Pancreas (tissue), 8 donors: ENCODE data around the gene NPIPB13. TPM values are rescaled to one million over a fixed set of nuclear protein-coding genes. Genes with fewer than 3 reads are reported as not detected.

Source experiments
- polyA plus RNA-seq, 2 donors: library from polyadenylated mRNA; stranded (reverse); fragments of 200-250 nt; gene quantifications; one replicate each; pipeline ENCODE4 v1.2.3, GENCODE V29; 2013
- total RNA-seq, 6 donors: library from RNA; stranded (reverse); fragmentation: NEBNext Ultra II Directional in 4 of 6; extraction: Animal tissue kit (Norgen Biotek cat#: 25700) in 4 of 6; gene quantifications; one replicate each; pipeline versions ENCODE4 v1.2.1 to v1.2.4, GENCODE V29; 2021 to 2023
- donor health status: healthy with polysubstance abuse.
- donor health status: DM: no; HTN: no; CAD: no; lungs with moderate emphysema.
- donor health status: DM: no; HTN: no; CAD: no.
- donor health status: Bipolar disorder and iron deficiency.
- donor health status: DM: yes; HTN: yes; CAD: no.
- donor health status: DM: no; HTN: no; CAD: no.
- donor health status: DM: no; HTN: no; CAD: no.
- donor health status: DM: yes; HTN: yes; CAD: no.

The NPIPB13 gene
- total and polyA plus RNA-seq, 8 donors, result 0.70 to 14.4 (median 6.5) TPM

Other genes with a start within 250 kb of the NPIPB13 start
- 1 to 10 TPM in 1 of 6 donors, under 1 TPM in 5; 0.19 to 1.9 (median 0.40) TPM for gene DOC2A, start 237.5 kb downstream of the NPIPB13 start, total RNA-seq
- gene DOC2A, start 237.5 kb downstream of the NPIPB13 start, polyA plus RNA-seq, result 1 to 10 TPM; 2.6 to 4.4 TPM
- gene C16orf92, start 225.3 kb downstream of the NPIPB13 start, total RNA-seq, result not detected
- gene C16orf92, start 225.3 kb downstream of the NPIPB13 start, polyA plus RNA-seq, result not detected
- gene TLCD3B, start 217.2 kb downstream of the NPIPB13 start, total RNA-seq, result under 1 TPM in 3 of 6 donors, not detected in 3; 0.20 to 0.28 (median 0.24) TPM
- gene TLCD3B, start 217.2 kb downstream of the NPIPB13 start, polyA plus RNA-seq, result 1 to 10 TPM in 1 of 2 donors, under 1 TPM in 1; 0.95 to 2.1 TPM
- 100 to 1,000 TPM; 234 to 425 (median 329) TPM for gene ALDOA, start 182.7 kb downstream of the NPIPB13 start, total RNA-seq
- 100 to 1,000 TPM; 304 to 349 TPM for gene ALDOA, start 182.7 kb downstream of the NPIPB13 start, polyA plus RNA-seq
- gene PPP4C, start 172.5 kb downstream of the NPIPB13 start, total RNA-seq, result 10 to 100 TPM; 21.7 to 43.2 (median 27.1) TPM
- gene PPP4C, start 172.5 kb downstream of the NPIPB13 start, polyA plus RNA-seq, result 10 to 100 TPM; 47.2 to 53.7 TPM
- gene TBX6, start 156.6 kb downstream of the NPIPB13 start, total RNA-seq, result 1 to 10 TPM; 1.3 to 3.0 (median 1.7) TPM
- gene TBX6, start 156.6 kb downstream of the NPIPB13 start, polyA plus RNA-seq, result 1 to 10 TPM; 2.3 to 3.6 TPM
- 10 to 100 TPM; 18.6 to 57.1 (median 35.5) TPM for gene YPEL3, start 152.3 kb downstream of the NPIPB13 start, total RNA-seq
- 100 to 1,000 TPM; 127 to 134 TPM for gene YPEL3, start 152.3 kb downstream of the NPIPB13 start, polyA plus RNA-seq
- gene GDPD3, start 134.9 kb downstream of the NPIPB13 start, total RNA-seq, result 1 to 10 TPM in 4 of 6 donors, under 1 TPM in 2; 0.41 to 3.5 (median 1.3) TPM
- 1 to 10 TPM; 3.6 to 7.4 TPM for gene GDPD3, start 134.9 kb downstream of the NPIPB13 start, polyA plus RNA-seq
- 10 to 100 TPM; 19.8 to 34.1 (median 22.8) TPM for gene MAPK3, start 125.3 kb downstream of the NPIPB13 start, total RNA-seq
- gene MAPK3, start 125.3 kb downstream of the NPIPB13 start, polyA plus RNA-seq, result 10 to 100 TPM; 24.4 to 38.2 TPM
- gene CORO1A, start 64.9 kb downstream of the NPIPB13 start, total RNA-seq, result 10 to 100 TPM in 3 of 6 donors, 1 to 10 TPM in 3; 2.1 to 26.4 (median 9.7) TPM
- 10 to 100 TPM; 12.2 to 14.9 TPM for gene CORO1A, start 64.9 kb downstream of the NPIPB13 start, polyA plus RNA-seq
- 10 to 100 TPM; 17.3 to 39.1 (median 30.6) TPM for gene BOLA2B, start 54.8 kb downstream of the NPIPB13 start, total RNA-seq
- 100 to 1,000 TPM in 1 of 2 donors, 10 to 100 TPM in 1; 77.2 to 138 TPM for gene BOLA2B, start 54.8 kb downstream of the NPIPB13 start, polyA plus RNA-seq
- gene SLX1A, start 54.6 kb downstream of the NPIPB13 start, total RNA-seq, result 10 to 100 TPM in 4 of 6 donors, 1 to 10 TPM in 2; 9.0 to 25.0 (median 14.0) TPM
- 10 to 100 TPM; 61.8 to 63.8 TPM for gene SLX1A, start 54.6 kb downstream of the NPIPB13 start, polyA plus RNA-seq
- gene SULT1A3, start 49.2 kb downstream of the NPIPB13 start, total RNA-seq, result 10 to 100 TPM in 1 of 6 donors, 1 to 10 TPM in 5; 1.0 to 14.7 (median 4.8) TPM
- 100 to 1,000 TPM in 1 of 2 donors, 10 to 100 TPM in 1; 64.5 to 106 TPM for gene SULT1A3, start 49.2 kb downstream of the NPIPB13 start, polyA plus RNA-seq
- gene CD2BP2, start 106.8 kb upstream of the NPIPB13 start, total RNA-seq, result 10 to 100 TPM; 24.8 to 36.5 (median 29.6) TPM
- 10 to 100 TPM; 29.2 to 34.5 TPM for gene CD2BP2, start 106.8 kb upstream of the NPIPB13 start, polyA plus RNA-seq
- 10 to 100 TPM; 14.5 to 23.3 (median 15.2) TPM for gene TBC1D10B, start 122.0 kb upstream of the NPIPB13 start, total RNA-seq
- 10 to 100 TPM; 26.9 to 28.2 TPM for gene TBC1D10B, start 122.0 kb upstream of the NPIPB13 start, polyA plus RNA-seq
- under 1 TPM in 3 of 6 donors, not detected in 3; 0.24 to 0.84 (median 0.38) TPM for gene MYL11, start 126.3 kb upstream of the NPIPB13 start, total RNA-seq
- under 1 TPM; 0.30 to 0.31 TPM for gene MYL11, start 126.3 kb upstream of the NPIPB13 start, polyA plus RNA-seq
- 1 to 10 TPM in 5 of 6 donors, under 1 TPM in 1; 0.63 to 1.8 (median 1.2) TPM for gene SEPTIN1, start 134.1 kb upstream of the NPIPB13 start, total RNA-seq
- 1 to 10 TPM; 2.1 to 3.3 TPM for gene SEPTIN1, start 134.1 kb upstream of the NPIPB13 start, polyA plus RNA-seq
- gene ZNF48, start 146.9 kb upstream of the NPIPB13 start, total RNA-seq, result 1 to 10 TPM; 4.0 to 6.5 (median 4.6) TPM
- 1 to 10 TPM; 3.1 to 5.0 TPM for gene ZNF48, start 146.9 kb upstream of the NPIPB13 start, polyA plus RNA-seq
- 1 to 10 TPM; 1.5 to 5.0 (median 3.1) TPM for gene ZNF771, start 159.1 kb upstream of the NPIPB13 start, total RNA-seq
- gene ZNF771, start 159.1 kb upstream of the NPIPB13 start, polyA plus RNA-seq, result 1 to 10 TPM; 3.0 to 3.8 TPM
- 10 to 100 TPM; 12.2 to 20.7 (median 16.6) TPM for gene DCTPP1, start 181.6 kb upstream of the NPIPB13 start, total RNA-seq
- 10 to 100 TPM; 12.2 to 16.9 TPM for gene DCTPP1, start 181.6 kb upstream of the NPIPB13 start, polyA plus RNA-seq
- 10 to 100 TPM; 17.5 to 35.4 (median 25.4) TPM for gene SEPHS2, start 197.4 kb upstream of the NPIPB13 start, total RNA-seq
- 10 to 100 TPM; 14.8 to 30.3 TPM for gene SEPHS2, start 197.4 kb upstream of the NPIPB13 start, polyA plus RNA-seq
- 1 to 10 TPM; 1.1 to 9.1 (median 3.1) TPM for gene ITGAL, start 224.3 kb upstream of the NPIPB13 start, total RNA-seq
- gene ITGAL, start 224.3 kb upstream of the NPIPB13 start, polyA plus RNA-seq, result 1 to 10 TPM in 1 of 2 donors, under 1 TPM in 1; 0.54 to 1.0 TPM